HAP-1 (cell line): ENCODE results near the gene ANKRD13D.
A peak's percentile ranks its signal among the peaks of the same experiment; 100 is the strongest.

ENCODE experiments used
- DNase-seq, 2 experiments: peaks; one replicate each; pipeline ENCODE4 v3.0.0-alpha.2; 2016 to 2020; ENCODE audit warnings: low spot score in 2 of 2
- H3K27me3 ChIP-seq: fragments of 250-450 bp; sonication (Bioruptor Pico); 2 replicates; pipeline ENCODE4 v1.5.1; 2020; ENCODE audit warnings: low read depth, mild to moderate bottlenecking, moderate library complexity
- H3K36me3 ChIP-seq: fragments of 250-450 bp; sonication (Bioruptor Pico); replicated peaks from 2 replicates; pipeline ENCODE4 v1.5.1; 2020; ENCODE audit warnings: mild to moderate bottlenecking
- H3K4me1 ChIP-seq: fragments of 250-450 bp; sonication (Bioruptor Pico); 2 replicates; pipeline ENCODE4 v1.5.1; 2020; ENCODE audit warnings: mild to moderate bottlenecking
- H3K4me3 ChIP-seq: fragments of 250-450 bp; sonication (Bioruptor Pico); 2 replicates; pipeline ENCODE4 v1.5.1; 2020; ENCODE audit warnings: mild to moderate bottlenecking, moderate library complexity
- H3K9me3 ChIP-seq: fragments of 250-450 bp; sonication (Bioruptor Pico); 2 replicates; pipeline ENCODE4 v1.5.1; 2020; ENCODE audit warnings: mild to moderate bottlenecking, moderate library complexity
- in situ Hi-C: fragments of 300-500 bp; cut with MboI; formaldehyde crosslinking; loops from 3 replicates; pipeline ENCODE4 v1.14.3; 2020; ENCODE audit warnings: low sequenced_read_pairs, inconsistent platforms, mixed read lengths

The ANKRD13D gene

GRCh38 chr11:67281552-67282150 is 7.5 kb upstream of the ANKRD13D start:
- H3K27me3 ChIP-seq, result no peaks in the 10 kb centered on the region
- in situ Hi-C loops, result no loop called here
- no peaks in the 10 kb centered on the region; the same call in 1 of the 2 replicates for H3K4me1 ChIP-seq
- no peak overlapping the region for H3K4me3 ChIP-seq
- H3K36me3 ChIP-seq, result peaks cover 75% of the 10 kb centered on the region
- DNase-seq, result no peak
- H3K9me3 ChIP-seq, result no peaks in the 10 kb centered on the region

DNA sequence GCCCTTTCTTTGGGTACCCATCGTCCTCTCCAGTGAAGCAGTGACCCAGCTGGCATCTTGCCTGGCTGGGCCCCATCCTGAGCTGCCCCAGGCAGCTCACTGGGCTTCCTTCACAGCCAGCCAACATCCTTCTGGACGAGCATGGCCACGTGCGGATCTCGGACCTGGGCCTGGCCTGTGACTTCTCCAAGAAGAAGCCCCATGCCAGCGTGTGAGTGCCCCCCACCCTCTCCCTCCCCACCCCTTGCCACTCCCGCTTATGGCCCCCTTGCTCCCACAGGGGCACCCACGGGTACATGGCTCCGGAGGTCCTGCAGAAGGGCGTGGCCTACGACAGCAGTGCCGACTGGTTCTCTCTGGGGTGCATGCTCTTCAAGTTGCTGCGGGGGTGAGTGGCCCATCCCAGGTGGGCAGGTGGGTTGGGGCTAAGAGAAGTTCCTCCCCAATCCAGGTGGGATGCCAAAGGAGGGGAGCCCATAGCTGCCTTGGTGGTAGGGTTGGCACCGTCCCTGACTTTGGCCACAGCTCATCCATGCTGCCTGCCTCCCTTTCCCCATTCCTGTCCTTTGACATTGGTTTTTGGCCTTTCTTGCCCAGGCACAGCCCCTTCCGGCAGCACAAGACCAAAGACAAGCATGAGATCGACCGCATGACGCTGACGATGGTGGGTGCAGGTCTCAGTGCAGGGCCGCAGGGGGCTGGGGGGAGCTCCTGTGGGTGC is 6.8 kb upstream of the ANKRD13D start:
- Histone ChIP-seq H3K4me1 (no peaks in the 10 kb centered on the region; the same call in 1 of the 2 replicates), H3K9me3 (no peaks in the 10 kb centered on the region), H3K27me3 (no peaks in the 10 kb centered on the region), H3K36me3 (peaks cover 76% of the 10 kb centered on the region), H3K4me3 (no peak overlapping the region)
- in situ Hi-C loops, result no loop called here
- no peak for DNase-seq

GRCh38 chr11:67282876-67283371 is 6.2 kb upstream of the ANKRD13D start:
- H3K27me3 ChIP-seq, result no peaks in the 10 kb centered on the region
- H3K4me3 ChIP-seq, result no peak overlapping the region
- H3K4me1 ChIP-seq, result peaks cover 2% of the 10 kb centered on the region
- H3K9me3 ChIP-seq, result no peaks in the 10 kb centered on the region
- peaks cover 72% of the 10 kb centered on the region for H3K36me3 ChIP-seq
- in situ Hi-C loops, result no loop called here
- no peak for DNase-seq

DNA sequence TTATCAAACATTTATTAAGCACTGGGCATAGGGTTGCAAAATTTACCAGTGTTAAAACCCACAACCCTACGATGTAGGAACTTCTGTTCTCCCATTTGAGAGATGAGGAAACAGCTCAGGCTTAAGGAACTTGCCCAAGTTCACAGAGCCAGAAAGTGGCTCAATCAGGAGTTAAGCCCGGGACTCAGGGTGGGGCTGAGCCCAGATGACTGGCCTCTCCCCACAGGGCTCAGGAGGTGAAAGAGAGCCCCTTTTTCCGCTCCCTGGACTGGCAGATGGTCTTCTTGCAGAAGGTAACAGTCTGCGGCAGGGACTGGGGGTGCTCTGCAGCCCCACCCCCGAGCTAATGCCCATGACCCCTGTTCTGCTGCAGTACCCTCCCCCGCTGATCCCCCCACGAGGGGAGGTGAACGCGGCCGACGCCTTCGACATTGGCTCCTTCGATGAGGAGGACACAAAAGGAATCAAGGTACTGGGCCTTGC is 5.6 kb upstream of the ANKRD13D start:
- no peaks in the 10 kb centered on the region for H3K9me3 ChIP-seq
- DNase-seq, result no peak
- in situ Hi-C loops, result no loop called here

DNA sequence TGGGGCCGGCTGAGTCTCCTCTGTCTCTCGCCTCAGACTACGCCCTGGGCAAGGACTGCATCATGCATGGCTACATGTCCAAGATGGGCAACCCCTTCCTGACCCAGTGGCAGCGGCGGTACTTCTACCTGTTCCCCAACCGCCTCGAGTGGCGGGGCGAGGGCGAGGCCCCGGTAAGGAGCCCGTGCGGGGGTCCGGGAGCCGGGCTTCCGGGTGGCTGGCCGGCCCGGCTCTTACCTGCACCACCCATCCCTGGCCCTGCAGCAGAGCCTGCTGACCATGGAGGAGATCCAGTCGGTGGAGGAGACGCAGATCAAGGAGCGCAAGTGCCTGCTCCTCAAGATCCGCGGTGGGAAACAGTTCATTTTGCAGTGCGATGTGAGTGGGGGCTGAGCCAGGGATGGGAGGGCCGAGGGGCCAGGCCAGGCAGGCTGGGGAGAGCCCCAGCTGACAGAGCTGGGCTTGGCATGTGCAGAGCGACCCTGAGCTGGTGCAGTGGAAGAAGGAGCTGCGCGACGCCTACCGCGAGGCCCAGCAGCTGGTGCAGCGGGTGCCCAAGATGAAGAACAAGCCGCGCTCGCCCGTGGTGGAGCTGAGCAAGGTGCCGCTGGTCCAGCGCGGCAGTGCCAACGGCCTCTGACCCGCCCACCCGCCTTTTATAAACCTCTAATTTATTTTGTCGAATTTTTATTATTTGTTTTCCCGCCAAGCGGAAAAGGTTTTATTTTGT is 4.1 kb upstream of the ANKRD13D start:
- H3K4me3 ChIP-seq, result no peak overlapping the region
- in situ Hi-C loops, result no loop called here
- H3K9me3 ChIP-seq, result no peaks in the 10 kb centered on the region
- peaks cover 59% of the 10 kb centered on the region for H3K36me3 ChIP-seq
- H3K4me1 ChIP-seq, result peaks cover 7% of the 10 kb centered on the region
- DNase-seq, result no peak
- H3K27me3 ChIP-seq, result no peaks in the 10 kb centered on the region

More for the DNA sequence above, 5.6 kb upstream of the ANKRD13D start:
- no peak overlapping the region for H3K4me3 ChIP-seq
- H3K27me3 ChIP-seq, result no peaks in the 10 kb centered on the region
- peaks cover 69% of the 10 kb centered on the region for H3K36me3 ChIP-seq
- H3K4me1 ChIP-seq, result peaks cover 7% of the 10 kb centered on the region

GRCh38 chr11:67285541-67286498 is 3.3 kb upstream of the ANKRD13D start:
- H3K4me1 ChIP-seq, result peaks cover 7% of the 10 kb centered on the region
- in situ Hi-C loops, result no loop called here
- no peaks in the 10 kb centered on the region for H3K9me3 ChIP-seq
- H3K36me3 ChIP-seq, result peaks cover 56% of the 10 kb centered on the region
- DNase-seq, result no peak
- no peak overlapping the region for H3K4me3 ChIP-seq
- no peaks in the 10 kb centered on the region for H3K27me3 ChIP-seq

- H3K27me3 ChIP-seq, result no peaks in the 10 kb centered on the region
Observed at GRCh38 chr11:67286621-67287333, 2.3 kb upstream of the ANKRD13D start.

DNA sequence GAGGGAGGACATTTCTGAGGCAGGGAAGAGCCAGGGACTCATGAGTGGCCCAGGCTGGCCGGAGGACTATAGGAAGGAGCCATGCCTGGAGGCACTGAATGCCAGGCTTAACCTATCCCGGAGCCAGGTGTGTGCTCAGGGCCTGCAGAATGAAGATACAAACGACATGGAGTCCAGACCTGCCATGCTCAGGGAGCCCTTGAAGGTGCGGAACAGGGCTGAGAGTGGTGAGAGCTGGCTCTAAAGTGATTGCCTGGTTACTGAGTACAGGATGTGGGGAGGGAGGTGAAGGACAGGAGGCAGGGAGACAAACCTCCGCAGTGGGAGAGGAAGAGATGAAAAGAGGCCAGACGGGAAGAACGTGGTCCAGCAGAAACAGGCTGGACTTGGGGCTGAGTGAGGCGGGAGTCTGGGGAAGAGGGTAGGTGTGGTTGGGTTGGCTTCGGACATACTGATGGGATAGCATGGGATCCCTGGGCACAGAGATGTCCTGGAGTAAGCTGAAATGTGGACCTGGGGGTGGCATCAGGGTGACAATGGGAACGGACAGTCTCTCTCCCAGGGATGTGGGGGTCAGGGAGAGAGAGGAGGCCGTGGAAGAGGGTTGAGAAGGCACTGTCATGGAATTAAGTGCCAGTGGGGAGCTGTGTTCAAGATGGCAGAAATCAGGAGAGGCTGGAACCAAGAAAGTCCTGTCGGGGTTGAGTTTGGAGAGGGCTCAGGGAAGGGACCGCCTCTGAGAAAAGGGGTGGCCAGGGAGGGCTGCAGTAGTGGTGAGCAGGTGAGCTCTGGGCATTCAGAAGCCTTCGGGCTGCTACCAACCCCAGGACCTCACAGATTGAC is 1.5 kb upstream of the ANKRD13D start:
- Histone ChIP-seq H3K4me1 (peaks cover 7% of the 10 kb centered on the region), H3K27me3 (no peaks in the 10 kb centered on the region), H3K4me3 (peak overlapping the region; percentile 86), H3K36me3 (peaks cover 54% of the 10 kb centered on the region), H3K9me3 (no peaks in the 10 kb centered on the region)
- DNase-seq, result no peak
- in situ Hi-C loops, result no loop called here

More at GRCh38 chr11:67286621-67287333, 2.3 kb upstream of the ANKRD13D start:
- no peaks in the 10 kb centered on the region for H3K9me3 ChIP-seq
- DNase-seq, result no peak
- peaks cover 7% of the 10 kb centered on the region for H3K4me1 ChIP-seq
- H3K4me3 ChIP-seq, result no peak overlapping the region
- in situ Hi-C loops, result no loop called here
- peaks cover 56% of the 10 kb centered on the region for H3K36me3 ChIP-seq

- DNase-seq, result no peak
Observed at GRCh38 chr11:67288198-67288451, 978 bp upstream of the ANKRD13D start.

GRCh38 chr11:67288452-67289225 is 464 bp upstream of the ANKRD13D start:
- in situ Hi-C loops, result no loop called here
- DNase-seq, result peak; percentile 70 to 91
- no peaks in the 10 kb centered on the region for H3K27me3 ChIP-seq
- no peaks in the 10 kb centered on the region for H3K9me3 ChIP-seq
- H3K4me3 ChIP-seq, result peak overlapping the region; percentile 86
- H3K4me1 ChIP-seq, result peaks cover 7% of the 10 kb centered on the region
- H3K36me3 ChIP-seq, result peaks cover 47% of the 10 kb centered on the region

More at GRCh38 chr11:67288198-67288451, 978 bp upstream of the ANKRD13D start:
- H3K4me3 ChIP-seq, result peak overlapping the region; percentile 86
- peaks cover 52% of the 10 kb centered on the region for H3K36me3 ChIP-seq
- no peaks in the 10 kb centered on the region for H3K9me3 ChIP-seq
- H3K27me3 ChIP-seq, result no peaks in the 10 kb centered on the region
- H3K4me1 ChIP-seq, result peaks cover 7% of the 10 kb centered on the region
- in situ Hi-C loops, result no loop called here

DNA sequence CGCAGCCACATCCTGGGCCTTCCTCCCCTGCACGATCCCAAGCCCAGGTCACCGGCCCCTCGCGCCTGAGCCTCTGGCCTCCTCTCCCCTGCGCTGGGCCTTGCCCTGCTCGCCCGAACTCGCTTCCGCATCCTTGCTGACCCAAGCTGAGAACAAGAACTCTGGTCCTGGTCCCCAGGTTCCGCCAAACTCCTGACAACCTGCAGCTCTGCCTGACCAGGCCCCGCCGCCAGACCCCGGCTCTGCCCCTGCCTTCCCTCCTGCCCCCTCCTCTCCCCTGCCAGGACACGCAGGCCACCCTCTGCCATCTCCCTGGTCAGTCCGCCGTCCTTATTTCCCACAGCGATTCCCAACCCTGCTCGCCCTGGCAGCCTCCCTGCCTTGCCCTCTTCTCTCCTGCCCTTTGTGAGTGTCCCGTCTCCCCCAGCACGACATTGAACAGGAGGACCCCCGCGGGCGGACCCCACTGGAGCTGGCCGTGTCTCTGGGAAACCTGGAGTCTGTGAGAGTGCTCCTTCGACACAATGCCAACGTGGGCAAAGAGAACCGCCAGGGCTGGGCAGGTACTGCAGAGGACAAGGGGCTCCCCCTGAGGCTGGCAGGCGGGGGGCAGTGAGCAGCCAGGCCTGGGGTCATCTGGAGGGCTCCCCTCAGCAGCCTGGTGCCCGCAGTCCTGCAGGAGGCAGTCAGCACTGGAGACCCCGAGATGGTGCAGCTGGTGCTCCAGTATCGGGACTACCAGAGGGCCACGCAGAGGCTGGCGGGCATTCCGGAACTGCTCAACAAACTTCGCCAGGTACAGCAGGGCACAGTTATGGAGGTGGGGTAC is 762 bp downstream of the ANKRD13D start:
- no peak for DNase-seq
- Histone ChIP-seq H3K4me3 (peak overlapping the region; percentile 57), H3K9me3 (no peaks in the 10 kb centered on the region), H3K36me3 (peaks cover 37% of the 10 kb centered on the region), H3K4me1 (peaks cover 7% of the 10 kb centered on the region), H3K27me3 (no peaks in the 10 kb centered on the region)
- in situ Hi-C loops, result no loop called here
